GM23338 (cell line): Measurements from ENCODE around the gene FBXL17. TPM values are rescaled to one million over a fixed set of nuclear protein-coding genes. Genes with fewer than 3 reads are reported as not detected.

Experiments used
- ATAC-seq: fragments of 200-7000 bp; cut with Tn5 transposase; 3 replicates; pipeline ENCODE4 v1.9.1; 2020
- DNase-seq: peaks from one replicate; pipeline ENCODE4 v3.0.0-alpha.2; 2015; ENCODE audit warnings: low spot score
- H2AFZ ChIP-seq: fragments of 200-600 bp; sonication (generic); 2 replicates; pipeline ENCODE4 v1.8.0; 2016; ENCODE audit warnings: antibody characterized with exemption, mild to moderate bottlenecking, moderate library complexity
- H3F3A ChIP-seq: fragments of 200-600 bp; sonication (generic); replicated peaks from 2 replicates; pipeline ENCODE4 v1.8.0; 2017; ENCODE audit warnings: antibody characterized with exemption, mixed run types, low read depth
- H3K27ac ChIP-seq: fragments of 200-600 bp; sonication (generic); 2 replicates; pipeline ENCODE4 v1.6.1; 2016; ENCODE audit warnings: low read depth
- H3K27me3 ChIP-seq: fragments of 200-600 bp; sonication (generic); 2 replicates; pipeline ENCODE4 v1.8.0; 2016; ENCODE audit warnings: mild to moderate bottlenecking, mixed run types, moderate library complexity; ENCODE audit not compliant: insufficient read depth
- H3K36me3 ChIP-seq: fragments of 200-600 bp; sonication (generic); 2 replicates; pipeline ENCODE4 v1.8.0; 2016; ENCODE audit warnings: mild to moderate bottlenecking; ENCODE audit not compliant: insufficient read depth
- H3K4me1 ChIP-seq: fragments of 200-600 bp; sonication (generic); 2 replicates; pipeline ENCODE4 v1.8.0; 2016; ENCODE audit warnings: mild to moderate bottlenecking, moderate library complexity; ENCODE audit not compliant: insufficient read depth
- H3K4me2 ChIP-seq: fragments of 200-600 bp; sonication (generic); 2 replicates; pipeline ENCODE4 v1.7.1; 2017; ENCODE audit warnings: mixed run types
- H3K4me3 ChIP-seq: fragments of 200-600 bp; sonication (generic); 2 replicates; pipeline ENCODE4 v1.6.1; 2016; ENCODE audit warnings: mixed run types
- H3K79me2 ChIP-seq: fragments of 200-600 bp; sonication (generic); replicated peaks from 2 replicates; pipeline ENCODE4 v1.8.0; 2017; ENCODE audit warnings: mild to moderate bottlenecking; ENCODE audit not compliant: insufficient read depth
- H3K9me2 ChIP-seq: fragments of 200-600 bp; sonication (generic); 2 replicates; pipeline ENCODE4 v1.8.0; 2017; ENCODE audit not compliant: insufficient read depth
- H4K20me1 ChIP-seq: fragments of 200-600 bp; sonication (generic); replicated peaks from 2 replicates; pipeline ENCODE4 v1.8.0; 2017; ENCODE audit warnings: mild to moderate bottlenecking; ENCODE audit not compliant: insufficient read depth
- H3K27ac Mint-ChIP-seq: 2 replicates; pipeline ENCODE4 v1.8.0; 2020; ENCODE audit warnings: inconsistent platforms, mild to moderate bottlenecking, moderate library complexity, mixed read lengths
- H3K27me3 Mint-ChIP-seq: 3 replicates; pipeline ENCODE4 v1.8.0; 2022; ENCODE audit warnings: low read depth, mild to moderate bottlenecking, moderate library complexity, mixed read lengths, inconsistent platforms; ENCODE audit not compliant: insufficient read depth, poor library complexity
- H3K36me3 Mint-ChIP-seq: 3 replicates; pipeline ENCODE4 v1.8.0; 2021; ENCODE audit warnings: low read depth, mild to moderate bottlenecking, inconsistent platforms, moderate library complexity, mixed read lengths
- H3K4me1 Mint-ChIP-seq: 3 replicates; pipeline ENCODE4 v1.8.0; 2020; ENCODE audit warnings: mild to moderate bottlenecking, inconsistent platforms, mixed read lengths
- H3K4me3 Mint-ChIP-seq: 3 replicates; pipeline ENCODE4 v1.8.0; 2021; ENCODE audit warnings: moderate library complexity, mild to moderate bottlenecking, inconsistent platforms, mixed read lengths
- H3K9me3 Mint-ChIP-seq: 3 replicates; pipeline ENCODE4 v1.8.0; 2020; ENCODE audit warnings: moderate library complexity, mild to moderate bottlenecking, inconsistent platforms, mixed read lengths
- EZH2phosphoT487 ChIP-seq: fragments of 200-600 bp; sonication (generic); IDR thresholded peaks from one replicate; pipeline ENCODE4 v1.8.1; 2018; ENCODE audit warnings: antibody characterized with exemption; ENCODE audit not compliant: unreplicated experiment
- JUNB ChIP-seq: IDR thresholded peaks from one replicate; pipeline ENCODE4 v1.6.1; 2016; ENCODE audit warnings: antibody characterized with exemption; ENCODE audit not compliant: unreplicated experiment
- NANOG ChIP-seq: IDR thresholded peaks from 2 replicates; pipeline ENCODE4 v1.6.1; 2016; ENCODE audit warnings: antibody characterized with exemption, borderline replicate concordance
- POLR2AphosphoS5 ChIP-seq: IDR thresholded peaks from 2 replicates; pipeline ENCODE4 v1.6.1; 2016; ENCODE audit warnings: antibody characterized with exemption, low read depth
- polyA plus RNA-seq: library from polyadenylated mRNA; unstranded; fragments of >200 nt; fragmentation: Nextera tagmentation; extraction: Ambion mirVana; gene quantifications from 2 replicates; pipeline ENCODE4 v1.2.1, GENCODE V29; 2016
- total RNA-seq: library from RNA; depleted of rRNA; stranded (reverse); fragments of >200 nt; shearing (Covaris generic); gene quantifications from 2 replicates; pipeline ENCODE4 v1.2.3, GENCODE V29; 2014
- TF ChIP-seq, protein P1 (sequence below): fragments of 250-450 bp; sonication (Bioruptor Pico); IDR thresholded peaks from 2 replicates; pipeline ENCODE4 v1.5.0; 2020; ENCODE audit warnings: mild to moderate bottlenecking, moderate library complexity
- TF ChIP-seq, protein P2 (sequence below): IDR thresholded peaks from 2 replicates; pipeline ENCODE4 v1.6.1; 2016; ENCODE audit warnings: antibody characterized with exemption

Gene FBXL17
- total and polyA plus RNA-seq, 2 experiments from 2014 or later: 2.0 to 2.7 TPM

DNA sequence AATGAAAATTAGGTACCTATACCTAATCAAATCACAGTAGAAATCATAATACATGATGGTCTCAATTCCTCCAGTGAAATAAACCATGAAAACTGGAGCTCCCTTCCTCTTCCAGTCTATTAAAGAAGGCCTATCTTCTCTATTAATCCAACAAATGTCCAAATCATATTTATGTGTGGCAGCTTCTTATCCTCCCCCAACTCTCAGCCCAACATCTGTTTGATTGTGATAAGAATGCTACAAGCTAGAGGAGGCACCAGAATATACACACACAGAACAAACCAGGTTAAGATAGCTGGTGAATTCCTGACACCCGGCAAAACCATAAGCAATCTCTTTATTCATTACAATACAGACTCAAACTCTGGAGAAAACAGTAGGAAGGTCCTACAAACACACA is 110.8 kb downstream of the FBXL17 start (continued):
- TF ChIP-seq, protein P1, sequence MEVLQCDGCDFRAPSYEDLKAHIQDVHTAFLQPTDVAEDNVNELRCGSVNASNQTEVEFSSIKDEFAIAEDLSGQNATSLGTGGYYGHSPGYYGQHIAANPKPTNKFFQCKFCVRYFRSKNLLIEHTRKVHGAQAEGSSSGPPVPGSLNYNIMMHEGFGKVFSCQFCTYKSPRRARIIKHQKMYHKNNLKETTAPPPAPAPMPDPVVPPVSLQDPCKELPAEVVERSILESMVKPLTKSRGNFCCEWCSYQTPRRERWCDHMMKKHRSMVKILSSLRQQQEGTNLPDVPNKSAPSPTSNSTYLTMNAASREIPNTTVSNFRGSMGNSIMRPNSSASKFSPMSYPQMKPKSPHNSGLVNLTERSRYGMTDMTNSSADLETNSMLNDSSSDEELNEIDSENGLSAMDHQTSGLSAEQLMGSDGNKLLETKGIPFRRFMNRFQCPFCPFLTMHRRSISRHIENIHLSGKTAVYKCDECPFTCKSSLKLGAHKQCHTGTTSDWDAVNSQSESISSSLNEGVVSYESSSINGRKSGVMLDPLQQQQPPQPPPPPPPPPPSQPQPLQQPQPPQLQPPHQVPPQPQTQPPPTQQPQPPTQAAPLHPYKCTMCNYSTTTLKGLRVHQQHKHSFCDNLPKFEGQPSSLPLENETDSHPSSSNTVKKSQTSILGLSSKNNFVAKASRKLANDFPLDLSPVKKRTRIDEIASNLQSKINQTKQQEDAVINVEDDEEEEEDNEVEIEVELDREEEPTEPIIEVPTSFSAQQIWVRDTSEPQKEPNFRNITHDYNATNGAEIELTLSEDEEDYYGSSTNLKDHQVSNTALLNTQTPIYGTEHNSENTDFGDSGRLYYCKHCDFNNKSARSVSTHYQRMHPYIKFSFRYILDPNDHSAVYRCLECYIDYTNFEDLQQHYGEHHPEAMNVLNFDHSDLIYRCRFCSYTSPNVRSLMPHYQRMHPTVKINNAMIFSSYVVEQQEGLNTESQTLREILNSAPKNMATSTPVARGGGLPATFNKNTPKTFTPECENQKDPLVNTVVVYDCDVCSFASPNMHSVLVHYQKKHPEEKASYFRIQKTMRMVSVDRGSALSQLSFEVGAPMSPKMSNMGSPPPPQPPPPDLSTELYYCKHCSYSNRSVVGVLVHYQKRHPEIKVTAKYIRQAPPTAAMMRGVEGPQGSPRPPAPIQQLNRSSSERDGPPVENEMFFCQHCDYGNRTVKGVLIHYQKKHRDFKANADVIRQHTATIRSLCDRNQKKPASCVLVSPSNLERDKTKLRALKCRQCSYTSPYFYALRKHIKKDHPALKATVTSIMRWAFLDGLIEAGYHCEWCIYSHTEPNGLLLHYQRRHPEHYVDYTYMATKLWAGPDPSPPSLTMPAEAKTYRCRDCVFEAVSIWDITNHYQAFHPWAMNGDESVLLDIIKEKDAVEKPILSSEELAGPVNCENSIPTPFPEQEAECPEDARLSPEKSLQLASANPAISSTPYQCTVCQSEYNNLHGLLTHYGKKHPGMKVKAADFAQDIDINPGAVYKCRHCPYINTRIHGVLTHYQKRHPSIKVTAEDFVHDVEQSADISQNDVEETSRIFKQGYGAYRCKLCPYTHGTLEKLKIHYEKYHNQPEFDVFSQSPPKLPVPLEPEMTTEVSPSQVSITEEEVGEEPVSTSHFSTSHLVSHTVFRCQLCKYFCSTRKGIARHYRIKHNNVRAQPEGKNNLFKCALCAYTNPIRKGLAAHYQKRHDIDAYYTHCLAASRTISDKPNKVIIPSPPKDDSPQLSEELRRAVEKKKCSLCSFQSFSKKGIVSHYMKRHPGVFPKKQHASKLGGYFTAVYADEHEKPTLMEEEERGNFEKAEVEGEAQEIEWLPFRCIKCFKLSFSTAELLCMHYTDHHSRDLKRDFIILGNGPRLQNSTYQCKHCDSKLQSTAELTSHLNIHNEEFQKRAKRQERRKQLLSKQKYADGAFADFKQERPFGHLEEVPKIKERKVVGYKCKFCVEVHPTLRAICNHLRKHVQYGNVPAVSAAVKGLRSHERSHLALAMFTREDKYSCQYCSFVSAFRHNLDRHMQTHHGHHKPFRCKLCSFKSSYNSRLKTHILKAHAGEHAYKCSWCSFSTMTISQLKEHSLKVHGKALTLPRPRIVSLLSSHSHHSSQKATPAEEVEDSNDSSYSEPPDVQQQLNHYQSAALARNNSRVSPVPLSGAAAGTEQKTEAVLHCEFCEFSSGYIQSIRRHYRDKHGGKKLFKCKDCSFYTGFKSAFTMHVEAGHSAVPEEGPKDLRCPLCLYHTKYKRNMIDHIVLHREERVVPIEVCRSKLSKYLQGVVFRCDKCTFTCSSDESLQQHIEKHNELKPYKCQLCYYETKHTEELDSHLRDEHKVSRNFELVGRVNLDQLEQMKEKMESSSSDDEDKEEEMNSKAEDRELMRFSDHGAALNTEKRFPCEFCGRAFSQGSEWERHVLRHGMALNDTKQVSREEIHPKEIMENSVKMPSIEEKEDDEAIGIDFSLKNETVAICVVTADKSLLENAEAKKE (CRISPR knock-in tag): no peak

DNA sequence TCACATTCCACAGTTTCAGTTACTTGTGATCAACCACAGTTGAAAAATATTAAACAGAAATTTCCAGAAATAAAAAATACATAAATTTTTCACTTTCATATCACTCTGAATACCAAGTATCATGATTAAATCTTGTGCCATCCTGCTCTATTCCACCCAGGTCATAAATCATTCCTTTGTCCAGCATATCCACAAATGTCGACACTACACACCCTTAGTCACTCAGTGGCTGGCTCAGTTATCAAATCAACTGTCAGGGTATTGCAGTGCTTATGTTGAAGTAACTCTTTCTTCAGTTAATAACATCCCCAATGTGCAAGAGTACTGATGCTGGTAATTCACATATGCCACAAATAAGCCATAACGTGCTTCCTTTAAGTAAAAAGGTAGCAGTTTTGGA is 115.7 kb downstream of the FBXL17 start:
- H3K27ac Mint-ChIP-seq: no peak overlapping the region
- no peaks in the 10 kb centered on the region for H3K9me2 ChIP-seq
- no peak for ATAC-seq
- no peaks in the 10 kb centered on the region for H3K4me1 ChIP-seq
- H3K4me2 ChIP-seq: no peak overlapping the region
- no peaks in the 10 kb centered on the region for H3K4me1 Mint-ChIP-seq
- no peak for DNase-seq
- no peaks in the 10 kb centered on the region for H4K20me1 ChIP-seq
- no peak overlapping the region for H2AFZ ChIP-seq
- H3K27ac ChIP-seq: no peak overlapping the region
- H3F3A ChIP-seq: no peaks in the 10 kb centered on the region
- no peak overlapping the region for H3K4me3 ChIP-seq
- no peak overlapping the region for H3K4me3 Mint-ChIP-seq
- H3K27me3 Mint-ChIP-seq: no peaks in the 10 kb centered on the region
- no peaks in the 10 kb centered on the region for H3K36me3 Mint-ChIP-seq
- no peaks in the 10 kb centered on the region for H3K79me2 ChIP-seq
- no peaks in the 10 kb centered on the region for H3K27me3 ChIP-seq
- H3K9me3 Mint-ChIP-seq: no peaks in the 10 kb centered on the region
- no peaks in the 10 kb centered on the region for H3K36me3 ChIP-seq
- no peak for TF ChIP-seq POLR2AphosphoS5
- TF ChIP-seq NANOG: no peak
- no peak for TF ChIP-seq EZH2phosphoT487
- no peak for TF ChIP-seq JUNB
- TF ChIP-seq, protein P1 (CRISPR knock-in tag): no peak
- TF ChIP-seq, protein P2, sequence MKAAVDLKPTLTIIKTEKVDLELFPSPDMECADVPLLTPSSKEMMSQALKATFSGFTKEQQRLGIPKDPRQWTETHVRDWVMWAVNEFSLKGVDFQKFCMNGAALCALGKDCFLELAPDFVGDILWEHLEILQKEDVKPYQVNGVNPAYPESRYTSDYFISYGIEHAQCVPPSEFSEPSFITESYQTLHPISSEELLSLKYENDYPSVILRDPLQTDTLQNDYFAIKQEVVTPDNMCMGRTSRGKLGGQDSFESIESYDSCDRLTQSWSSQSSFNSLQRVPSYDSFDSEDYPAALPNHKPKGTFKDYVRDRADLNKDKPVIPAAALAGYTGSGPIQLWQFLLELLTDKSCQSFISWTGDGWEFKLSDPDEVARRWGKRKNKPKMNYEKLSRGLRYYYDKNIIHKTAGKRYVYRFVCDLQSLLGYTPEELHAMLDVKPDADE: no peak
